A673 (cell line): Measurements from ENCODE around the gene ARFIP1. TPM values are rescaled to one million over a fixed set of nuclear protein-coding genes. Genes with fewer than 3 reads are reported as not detected.

Source experiments
- Bru-seq: library from RNA; stranded (reverse); fragments of 400-500 nt; gene quantifications from one replicate; lab custom pipeline; 2021; lab: Mats Ljungman, UMichigan
- BruChase-seq, 2 experiments: library from RNA; stranded (reverse); fragments of 400-500 nt; gene quantifications; one replicate each; lab custom pipeline; 2021; lab: Mats Ljungman, UMichigan
- BruUV-seq: library from RNA; stranded (reverse); fragments of 400-500 nt; replicated peaks from 2 replicates; lab custom pipeline; 2021; lab: Mats Ljungman, UMichigan
- CTCF ChIA-PET: fragments of 300-600 bp; sonication (Branson Sonifier 250); formaldehyde crosslinking; loops from one replicate; lab custom pipeline; 2022; ENCODE audit warnings: antibody characterized with exemption; lab: Charles Lee
- POLR2A ChIA-PET: fragments of 300-600 bp; sonication (Branson Sonifier 250); formaldehyde crosslinking; loops from one replicate; lab custom pipeline; 2022; ENCODE audit warnings: antibody characterized with exemption; ENCODE audit not compliant: low non-redundant PET; lab: Charles Lee
- DNase-seq: peaks from one replicate; pipeline ENCODE4 v3.0.0-alpha.2; 2015; ENCODE audit warnings: low spot score
- H3K27ac ChIP-seq: fragments of 200-600 bp; sonication (generic); 2 replicates; pipeline ENCODE4 v1.5.1; 2016; ENCODE audit warnings: mixed run types, low read depth, mild to moderate bottlenecking, mixed read lengths, antibody characterized with exemption, low read length; ENCODE audit not compliant: poor library complexity, severe bottlenecking
- H3K27me3 ChIP-seq: fragments of 200-600 bp; sonication (generic); replicated peaks from 2 replicates; pipeline ENCODE4 v1.6.1; 2017; ENCODE audit warnings: mixed run types, low read depth, mild to moderate bottlenecking, mixed read lengths, antibody characterized with exemption, low read length; ENCODE audit not compliant: insufficient read depth, poor library complexity
- H3K36me3 ChIP-seq: fragments of 200-600 bp; sonication (generic); 2 replicates; pipeline ENCODE4 v1.6.1; 2016; ENCODE audit warnings: mixed run types, mild to moderate bottlenecking, mixed read lengths, antibody characterized with exemption, low read length; ENCODE audit not compliant: insufficient read depth, poor library complexity, severe bottlenecking
- H3K4me1 ChIP-seq: fragments of 200-600 bp; sonication (generic); 2 replicates; pipeline ENCODE4 v1.6.1; 2017; ENCODE audit warnings: mixed run types, mild to moderate bottlenecking, mixed read lengths, antibody characterized with exemption, low read length; ENCODE audit not compliant: insufficient read depth, poor library complexity, severe bottlenecking
- H3K4me3 ChIP-seq: fragments of 200-600 bp; sonication (generic); 2 replicates; pipeline ENCODE4 v1.5.1; 2016; ENCODE audit warnings: low read depth, mixed run types, mild to moderate bottlenecking, mixed read lengths, low read length; ENCODE audit not compliant: poor library complexity, severe bottlenecking
- H3K9me3 ChIP-seq: fragments of 200-600 bp; sonication (generic); 2 replicates; pipeline ENCODE4 v1.6.1; 2016; ENCODE audit warnings: mixed run types, low read depth, mild to moderate bottlenecking, mixed read lengths, antibody characterized with exemption, low read length; ENCODE audit not compliant: poor library complexity, severe bottlenecking
- CTCF ChIP-seq: fragments of 300-800, 200-600 bp; sonication (generic); conservative IDR thresholded peaks from 2 replicates; pipeline ENCODE4 v1.5.1; 2017; ENCODE audit warnings: low read depth, mild to moderate bottlenecking, antibody characterized with exemption, low read length, moderate library complexity, mixed read lengths
- EZH2 ChIP-seq: fragments of 200-600 bp; sonication (generic); IDR thresholded peaks from 2 replicates; pipeline ENCODE4 v1.6.1; 2017; ENCODE audit warnings: borderline replicate concordance, low read depth, mild to moderate bottlenecking, mixed read lengths, antibody characterized with exemption, low read length; ENCODE audit not compliant: poor library complexity, severe bottlenecking
- intact Hi-C: fragments of 100-400 bp; cut with micrococcal nuclease; formaldehyde crosslinking; loops from one replicate; pipeline ENCODE4 v1.10.0; 2022; ENCODE audit not compliant: unreplicated experiment
- long read RNA-seq: library from polyadenylated mRNA; stranded (forward); transcript quantifications from one replicate; pipeline ENCODE4 v2.0.0, GENCODE V29; 2022
- total RNA-seq: library from RNA; stranded (reverse); gene quantifications from 2 replicates; pipeline ENCODE4 v1.2.3, GENCODE V29; 2021

ARFIP1 gene
- 29.8 and 30.4 TPM in 2 replicates for total RNA-seq
- Bru-seq, nascent RNA: percentile 81 among the genes with signal in this experiment
- percentile 73 among the genes with signal in this experiment for BruChase-seq, experiment 1, labeled RNA remaining after a 2-hour chase
- percentile 70 among the genes with signal in this experiment for BruChase-seq, experiment 2, labeled RNA remaining after a 6-hour chase
- long read RNA-seq, transcript ARFIP1-203 (8 exons, 1,601 nt): minor isoform, 16 of 65 reads
- long read RNA-seq, transcript ARFIP1-202 (8 exons, 1,302 nt): major isoform, 29 of 65 reads
- long read RNA-seq, partial matches to known transcripts: 1 of 65 reads
- long read RNA-seq, other reads (novel, unspliced or antisense): 10 of 65 reads

- CTCF ChIA-PET: interaction anchor here (0.8 kb wide), 1 partner anchor 348 kb away, joined by 3 read pairs; no protein-coding TSS in a partner anchor
- TF ChIP-seq EZH2 (no peak), CTCF (0 out of 2 replicates have a peak, but pooled peaks have one; percentile 37)
- peak; percentile 97 for DNase-seq
- Histone ChIP-seq H3K27me3 (no peaks in the 10 kb centered on the region), H3K9me3 (no peaks in the 10 kb centered on the region), H3K36me3 (no peaks in the 10 kb centered on the region), H3K4me1 (peaks cover 17% of the 10 kb centered on the region), H3K27ac (peak within 1 kb of the TSS; percentile 69), H3K4me3 (peak within 1 kb of the TSS; percentile 62)
- POLR2A ChIA-PET: interaction anchor here (0.6 kb wide), 1 partner anchor 17 kb away, joined by 3 read pairs; no protein-coding TSS in a partner anchor
- intact Hi-C loops: no loop called here
- no TSS peak for BruUV-seq
Observed at GRCh38 chr4:152779513-152780266, at the start of gene ARFIP1, which contains the start of gene TIGD4. TSS of gene ARFIP1 (plus strand) at chr4:152779954. CDS start at chr4:152829634, 49,680 bp downstream. TSS of gene TIGD4 (minus strand) at chr4:152779730. CDS start at chr4:152771004, 8,726 bp downstream.

DNA sequence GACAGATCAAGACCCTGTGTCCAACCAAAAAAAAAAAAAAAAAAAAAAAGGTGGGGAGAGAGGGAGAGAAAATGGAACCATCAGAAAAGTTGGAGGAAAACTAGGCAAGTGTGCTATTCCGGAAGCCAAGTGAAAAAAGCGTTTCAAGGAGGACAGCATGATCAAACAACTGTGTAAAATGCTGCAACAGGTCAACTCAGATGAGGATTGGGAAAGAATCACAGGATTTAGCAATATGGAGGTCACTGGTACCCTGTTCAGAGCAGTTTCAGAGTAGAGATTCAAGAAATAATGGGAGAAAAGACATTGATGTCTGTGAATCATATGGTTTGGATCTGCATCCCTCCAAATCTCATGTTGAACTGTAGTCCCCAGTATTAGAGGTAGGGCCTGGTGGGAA is 47.8 kb upstream of the ARFIP1 start:
- POLR2A ChIA-PET: no interaction called here
- Histone ChIP-seq H3K27ac (no peak overlapping the region), H3K27me3 (no peaks in the 10 kb centered on the region), H3K36me3 (no peaks in the 10 kb centered on the region), H3K4me3 (no peak overlapping the region), H3K4me1 (no peaks in the 10 kb centered on the region), H3K9me3 (no peaks in the 10 kb centered on the region)
- intact Hi-C loops: no loop called here
- BruUV-seq: no TSS peak
- no peak for TF ChIP-seq CTCF
- no peak for TF ChIP-seq EZH2
- DNase-seq: no peak
- CTCF ChIA-PET: no interaction called here

GRCh38 chr4:152734015-152734698 is 45.6 kb upstream of the ARFIP1 start:
- H3K27ac ChIP-seq: no peak overlapping the region
- H3K9me3 ChIP-seq: no peaks in the 10 kb centered on the region
- ChIA-PET POLR2A (no interaction called here), CTCF (no interaction called here)
- no TSS peak for BruUV-seq
- H3K4me1 ChIP-seq: no peaks in the 10 kb centered on the region
- DNase-seq: no peak
- no peak for TF ChIP-seq CTCF
- TF ChIP-seq EZH2: no peak
- no peak overlapping the region for H3K4me3 ChIP-seq
- no peaks in the 10 kb centered on the region for H3K27me3 ChIP-seq
- intact Hi-C loops: loop anchor here (2.0 kb wide), 1 partner anchor 231 kb away; no protein-coding TSS in a partner anchor
- H3K36me3 ChIP-seq: no peaks in the 10 kb centered on the region
